Cardiac septum (tissue), 1 donor: ENCODE data around the gene CCNJL. TPM values are rescaled to one million over a fixed set of nuclear protein-coding genes. Genes with fewer than 3 reads are reported as not detected.
A peak's percentile ranks its signal among the peaks of the same experiment; 100 is the strongest.
"Not testable (repeated sequence)": the region's sequence is repeated elsewhere in the genome, so short reads cannot be mapped to it uniquely, and the experiment has no call there.

Experiments used
- DNase-seq: peaks from one replicate; pipeline ENCODE4 v3.0.0-alpha.2; 2020; ENCODE audit warnings: low spot score
- intact Hi-C: fragments of 100-400 bp; cut with DNase I; formaldehyde crosslinking; loops from one replicate; pipeline ENCODE4 v1.14.0; 2022
- long read RNA-seq: library from polyadenylated mRNA; unstranded; transcript quantifications from one replicate; pipeline ENCODE4 v2.0.0, GENCODE V29; 2021
- total RNA-seq: library from RNA; stranded (reverse); fragmentation: NEBNext Ultra II Directional; extraction: Animal tissue kit (Norgen Biotek cat#: 25700); gene quantifications from one replicate; pipeline ENCODE4 v1.2.1, GENCODE V29; 2021
- donor health status: DM: no; HTN: no; CAD: no.

CCNJL gene
- 6.3 TPM for total RNA-seq
- long read RNA-seq, partial matches to known transcripts: 15 of 22 reads
- long read RNA-seq, other reads (novel, unspliced or antisense): 3 of 22 reads

- intact Hi-C loops: no loop called here
Measured at GRCh38 chr5:160312134-160312959, at the start of gene CCNJL. Gene CCNJL, minus strand, starts transcription at chr5:160312564. Its CDS starts 641 bp downstream, at chr5:160311923.

GRCh38 chr5:160361624-160362228 lies 49.4 kb upstream of the CCNJL start:
- DNase-seq: no peak
- intact Hi-C loops: no loop called here

More at GRCh38 chr5:160312134-160312959, at the start of gene CCNJL:
- peak; percentile 83 for DNase-seq

- intact Hi-C loops: no loop called here
- no peak for DNase-seq
Measured at GRCh38 chr5:160360310-160360709, 47.9 kb upstream of the CCNJL start.

GRCh38 chr5:160359816-160360215 lies 47.5 kb upstream of the CCNJL start:
- DNase-seq: no peak
- intact Hi-C loops: no loop called here

- no peak for DNase-seq
- intact Hi-C loops: no loop called here
Measured at GRCh38 chr5:160359242-160359641, 46.9 kb upstream of the CCNJL start.

GRCh38 chr5:160357861-160358411 lies 45.6 kb upstream of the CCNJL start:
- DNase-seq: no peak
- intact Hi-C loops: no loop called here

- no peak for DNase-seq
- intact Hi-C loops: no loop called here
Measured at GRCh38 chr5:160357394-160357793, 45.0 kb upstream of the CCNJL start.

- DNase-seq: no peak
- intact Hi-C loops: no loop called here
Measured at GRCh38 chr5:160356550-160357347, 44.4 kb upstream of the CCNJL start.

- no peak for DNase-seq
- intact Hi-C loops: no loop called here
Measured at GRCh38 chr5:160354666-160355065, 42.3 kb upstream of the CCNJL start.

- DNase-seq: no peak
- intact Hi-C loops: no loop called here
Measured at GRCh38 chr5:160353379-160353778, 41.0 kb upstream of the CCNJL start.

GRCh38 chr5:160352308-160352707 lies 39.9 kb upstream of the CCNJL start:
- DNase-seq: no peak
- intact Hi-C loops: no loop called here

- intact Hi-C loops: no loop called here
Measured at GRCh38 chr5:160349935-160350303, 37.6 kb upstream of the CCNJL start.

GRCh38 chr5:160349249-160349934 lies 37.0 kb upstream of the CCNJL start:
- intact Hi-C loops: no loop called here
- no peak for DNase-seq

More at GRCh38 chr5:160349935-160350303, 37.6 kb upstream of the CCNJL start:
- DNase-seq: no peak

- intact Hi-C loops: no loop called here
- no peak for DNase-seq
Measured at GRCh38 chr5:160348080-160348479, 35.7 kb upstream of the CCNJL start.

- no peak for DNase-seq
- intact Hi-C loops: no loop called here
Measured at GRCh38 chr5:160347448-160347847, 35.1 kb upstream of the CCNJL start.

- peak; percentile 20 for DNase-seq
- intact Hi-C loops: no loop called here
Measured at GRCh38 chr5:160342413-160342941, 30.1 kb upstream of the CCNJL start.

- intact Hi-C loops: no loop called here
- peak; percentile 10 for DNase-seq
Measured at GRCh38 chr5:160341309-160341870, 29.0 kb upstream of the CCNJL start.

- DNase-seq: peak; percentile 2
- intact Hi-C loops: not testable (repeated sequence)
Measured at GRCh38 chr5:160340513-160340912, 28.1 kb upstream of the CCNJL start.
